NCI-H2029 treated with DMSO at 0.1 percent for 48 hours (cell line): ENCODE data around the gene HTR3D.
"Not testable (repeated sequence)": the region's sequence is repeated elsewhere in the genome, so short reads cannot be mapped to it uniquely, and the experiment has no call there.

Experiments used
- DNase-seq: peaks from one replicate; lab custom pipeline; 2025; lab: John Stamatoyannopoulos, UW

Gene HTR3D

DNA sequence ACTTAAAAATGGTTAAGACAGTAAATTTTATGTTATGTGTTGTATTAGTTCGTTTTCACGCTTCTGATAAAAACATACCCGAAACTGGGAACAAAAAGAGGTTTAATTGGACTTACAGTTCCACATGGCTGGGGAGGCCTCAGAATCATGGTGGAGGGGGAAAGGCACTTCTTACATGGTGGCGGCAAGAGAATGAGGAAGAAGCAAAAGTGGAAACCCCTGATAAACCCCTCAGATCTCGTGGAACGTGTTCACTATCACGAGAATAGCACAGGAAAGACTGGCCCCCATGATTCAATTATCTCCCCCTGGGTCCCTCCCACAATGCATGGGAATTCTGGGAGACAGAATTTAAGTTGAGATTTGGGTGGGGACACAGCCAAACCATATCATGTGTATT is 39.6 kb downstream of the HTR3D start:
- DNase-seq: not testable (repeated sequence)

DNA sequence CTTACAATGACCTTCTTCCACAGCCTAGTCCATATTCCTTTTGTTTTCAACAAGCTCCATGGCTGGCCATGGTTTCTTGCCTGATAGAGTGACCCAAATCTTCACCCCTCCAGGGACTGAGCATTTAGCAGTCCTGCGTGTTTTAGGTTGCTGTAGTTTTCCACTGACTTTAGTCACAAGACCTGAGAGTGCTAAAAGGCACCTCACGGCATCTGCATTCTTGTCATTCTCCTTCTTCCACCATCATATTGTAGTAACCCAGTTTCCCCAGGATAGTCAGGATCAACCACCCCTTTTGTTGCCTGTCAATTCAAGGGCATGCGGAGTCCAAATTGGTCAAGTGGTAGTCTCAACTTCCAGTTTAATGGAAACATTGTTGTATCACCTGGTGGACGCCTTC is 42.1 kb downstream of the HTR3D start:
- DNase-seq: no peak

DNA sequence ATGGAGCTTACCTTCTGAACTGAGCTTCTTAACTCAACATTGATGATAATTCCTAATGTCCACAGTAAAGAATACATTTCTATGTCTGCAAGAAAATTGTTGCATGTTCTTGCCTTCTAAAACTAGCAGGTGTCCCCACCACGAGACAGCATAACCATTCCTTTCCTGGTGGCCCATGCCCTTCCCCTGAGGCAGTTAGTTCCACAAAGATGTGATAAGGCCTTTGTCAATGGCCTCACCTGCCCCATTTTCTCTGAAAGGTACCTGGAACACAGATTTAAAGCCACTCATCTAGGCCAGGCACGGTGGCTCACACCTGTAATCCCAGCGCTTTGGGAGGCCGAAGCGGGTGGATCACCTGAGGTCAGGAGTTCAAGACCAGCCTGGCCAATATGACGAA is 44.4 kb downstream of the HTR3D start:
- no peak for DNase-seq

DNA sequence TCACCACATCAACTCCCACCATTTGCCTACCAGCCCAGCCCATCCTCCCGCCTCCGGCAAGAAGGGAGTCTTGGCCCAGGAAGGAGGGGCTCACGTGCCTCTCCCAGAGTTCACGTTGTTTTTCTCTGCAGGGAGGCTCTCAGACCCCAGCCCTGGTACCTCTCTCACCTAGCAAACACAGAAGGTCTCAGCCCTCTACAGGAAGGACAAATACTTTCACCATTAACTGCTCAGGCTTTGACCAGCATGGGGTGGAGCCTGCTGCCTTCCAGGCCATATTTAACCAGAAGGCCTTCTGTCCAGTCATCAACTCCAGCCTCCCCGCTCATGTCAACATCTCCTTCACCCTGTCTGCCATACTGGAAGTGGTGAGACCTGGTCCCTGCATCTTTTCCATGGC is 46.3 kb downstream of the HTR3D start:
- DNase-seq: no peak

DNA sequence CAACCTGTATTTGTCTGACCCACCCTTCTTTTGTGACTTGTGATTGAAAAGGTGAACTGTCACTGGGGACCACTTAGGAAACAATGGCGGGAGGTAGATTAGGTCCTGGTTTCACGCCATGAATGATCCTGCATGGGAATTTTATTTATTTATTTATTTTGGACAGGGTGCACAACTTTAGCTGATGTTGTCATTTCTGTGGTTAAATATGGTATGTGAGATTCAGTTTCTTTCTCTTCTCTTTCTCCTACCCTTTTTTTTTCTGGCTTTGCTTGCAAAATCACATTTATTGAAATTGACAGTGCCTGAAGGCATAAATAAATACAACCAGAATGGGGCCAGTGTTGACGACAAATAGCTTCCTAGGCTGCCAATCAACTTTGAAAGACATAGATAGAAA is 47.3 kb downstream of the HTR3D start:
- DNase-seq: no peak

DNA sequence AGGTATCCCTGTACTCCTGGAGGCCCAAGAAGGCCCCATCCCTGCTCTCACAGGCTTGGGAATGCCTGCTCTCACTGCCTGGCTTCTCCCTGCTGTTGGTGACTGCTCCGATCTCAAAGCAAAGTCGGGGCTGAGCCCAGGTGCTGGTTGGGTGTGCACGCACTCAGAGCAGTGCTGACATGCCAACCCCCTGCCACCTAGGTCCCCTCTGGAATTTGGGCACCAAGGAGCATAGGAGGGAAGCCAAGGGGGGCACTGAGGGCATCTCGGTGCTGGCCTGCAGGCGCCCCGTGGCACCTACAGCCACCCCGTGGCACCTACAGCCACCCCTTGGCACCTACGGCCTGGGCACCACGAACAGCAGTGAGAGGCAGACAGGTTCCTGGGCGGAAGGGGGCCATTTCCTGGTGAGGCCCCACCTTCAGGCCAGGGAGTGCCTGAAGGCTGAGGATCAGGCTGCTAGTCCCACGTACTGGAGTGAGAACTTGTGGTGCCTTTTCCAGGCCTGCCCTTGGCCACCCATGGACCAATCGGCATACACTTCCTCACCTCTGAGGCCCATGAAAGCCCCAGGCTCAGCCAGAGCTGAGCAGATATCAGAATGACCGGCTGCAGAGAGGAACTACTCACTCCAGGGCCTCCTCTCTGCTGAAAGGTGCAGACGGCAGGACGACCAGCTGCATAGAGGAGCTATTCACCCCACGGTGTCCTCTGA is 49.7 kb downstream of the HTR3D start:
- no peak for DNase-seq

DNA sequence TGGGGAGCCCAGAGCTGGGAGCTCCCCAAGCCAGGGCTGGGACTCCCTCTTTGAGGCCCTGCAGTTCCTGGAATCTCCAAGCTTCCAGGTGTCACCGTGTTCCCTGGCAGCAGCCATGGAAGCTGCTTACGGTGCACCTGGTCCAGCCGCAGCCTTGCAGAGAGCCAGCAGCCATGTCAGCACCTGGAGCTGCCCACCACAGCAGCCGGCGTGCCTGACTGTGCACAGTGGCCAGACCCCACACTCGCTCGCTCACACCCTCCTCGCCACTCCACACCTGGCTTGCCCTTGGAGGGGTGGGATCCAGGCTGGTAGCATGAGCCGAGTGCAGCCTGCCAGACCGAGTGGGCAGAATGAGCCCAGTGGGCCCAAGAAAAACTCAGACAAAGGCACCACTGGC is 50.5 kb downstream of the HTR3D start:
- DNase-seq: no peak

DNA sequence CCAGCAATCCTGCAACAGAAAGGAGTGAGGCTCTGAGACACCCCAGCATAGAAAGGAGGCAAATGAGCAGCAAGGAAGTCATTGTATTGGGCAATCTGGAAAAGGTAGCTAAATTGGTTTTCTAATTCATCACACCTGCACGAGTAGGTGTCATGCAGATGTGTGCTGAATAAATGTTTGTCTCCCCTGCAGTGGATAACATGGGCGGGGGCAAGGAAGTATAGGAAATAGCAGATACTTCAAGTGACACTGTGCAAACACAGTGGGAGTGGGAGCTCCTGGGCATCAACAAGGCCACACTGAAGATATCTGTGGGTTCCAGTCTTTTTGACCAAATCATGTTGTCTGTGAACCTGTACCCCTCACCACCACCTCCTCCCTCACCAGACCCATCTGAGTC is 50.9 kb downstream of the HTR3D start:
- DNase-seq: peak; percentile 15

DNA sequence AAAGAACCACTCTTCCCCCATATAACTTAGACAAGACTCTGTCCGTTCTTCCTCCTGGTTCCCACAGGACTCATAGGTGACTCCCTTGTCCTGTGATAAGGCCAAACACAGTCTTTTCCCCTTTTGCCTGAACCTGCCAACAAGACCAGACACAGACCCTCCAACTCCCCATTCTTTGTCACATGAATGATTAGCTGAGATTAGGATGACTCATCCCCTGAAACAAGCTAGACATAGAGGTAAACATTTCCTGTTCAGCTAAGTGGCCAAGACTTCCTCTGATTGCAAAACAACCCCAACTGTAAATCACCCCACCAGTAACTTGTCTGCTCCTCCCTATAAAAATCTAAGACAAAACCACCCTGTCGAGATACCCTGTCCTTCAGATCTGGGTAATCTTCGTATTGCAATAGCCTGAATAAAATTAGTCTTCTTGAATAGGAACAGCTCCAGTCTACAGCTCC is 53.9 kb downstream of the HTR3D start:
- no peak for DNase-seq
